GM23338 (cell line): ENCODE data around the gene ZBTB20. TPM values are rescaled to one million over a fixed set of nuclear protein-coding genes. Genes with fewer than 3 reads are reported as not detected.

ENCODE experiments used
- ATAC-seq: fragments of 200-7000 bp; cut with Tn5 transposase; 3 replicates; pipeline ENCODE4 v1.9.1; 2020
- DNase-seq: peaks from one replicate; pipeline ENCODE4 v3.0.0-alpha.2; 2015; ENCODE audit warnings: low spot score
- H2AFZ ChIP-seq: fragments of 200-600 bp; sonication (generic); 2 replicates; pipeline ENCODE4 v1.8.0; 2016; ENCODE audit warnings: antibody characterized with exemption, mild to moderate bottlenecking, moderate library complexity
- H3F3A ChIP-seq: fragments of 200-600 bp; sonication (generic); replicated peaks from 2 replicates; pipeline ENCODE4 v1.8.0; 2017; ENCODE audit warnings: antibody characterized with exemption, mixed run types, low read depth
- H3K27ac ChIP-seq: fragments of 200-600 bp; sonication (generic); 2 replicates; pipeline ENCODE4 v1.6.1; 2016; ENCODE audit warnings: low read depth
- H3K27me3 ChIP-seq: fragments of 200-600 bp; sonication (generic); 2 replicates; pipeline ENCODE4 v1.8.0; 2016; ENCODE audit warnings: mild to moderate bottlenecking, mixed run types, moderate library complexity; ENCODE audit not compliant: insufficient read depth
- H3K36me3 ChIP-seq: fragments of 200-600 bp; sonication (generic); 2 replicates; pipeline ENCODE4 v1.8.0; 2016; ENCODE audit warnings: mild to moderate bottlenecking; ENCODE audit not compliant: insufficient read depth
- H3K4me1 ChIP-seq: fragments of 200-600 bp; sonication (generic); 2 replicates; pipeline ENCODE4 v1.8.0; 2016; ENCODE audit warnings: mild to moderate bottlenecking, moderate library complexity; ENCODE audit not compliant: insufficient read depth
- H3K4me2 ChIP-seq: fragments of 200-600 bp; sonication (generic); 2 replicates; pipeline ENCODE4 v1.7.1; 2017; ENCODE audit warnings: mixed run types
- H3K4me3 ChIP-seq: fragments of 200-600 bp; sonication (generic); 2 replicates; pipeline ENCODE4 v1.6.1; 2016; ENCODE audit warnings: mixed run types
- H3K79me2 ChIP-seq: fragments of 200-600 bp; sonication (generic); replicated peaks from 2 replicates; pipeline ENCODE4 v1.8.0; 2017; ENCODE audit warnings: mild to moderate bottlenecking; ENCODE audit not compliant: insufficient read depth
- H3K9me2 ChIP-seq: fragments of 200-600 bp; sonication (generic); 2 replicates; pipeline ENCODE4 v1.8.0; 2017; ENCODE audit not compliant: insufficient read depth
- H4K20me1 ChIP-seq: fragments of 200-600 bp; sonication (generic); replicated peaks from 2 replicates; pipeline ENCODE4 v1.8.0; 2017; ENCODE audit warnings: mild to moderate bottlenecking; ENCODE audit not compliant: insufficient read depth
- H3K27ac Mint-ChIP-seq: 2 replicates; pipeline ENCODE4 v1.8.0; 2020; ENCODE audit warnings: inconsistent platforms, mild to moderate bottlenecking, moderate library complexity, mixed read lengths
- H3K27me3 Mint-ChIP-seq: 3 replicates; pipeline ENCODE4 v1.8.0; 2022; ENCODE audit warnings: low read depth, mild to moderate bottlenecking, moderate library complexity, mixed read lengths, inconsistent platforms; ENCODE audit not compliant: insufficient read depth, poor library complexity
- H3K36me3 Mint-ChIP-seq: 3 replicates; pipeline ENCODE4 v1.8.0; 2021; ENCODE audit warnings: low read depth, mild to moderate bottlenecking, inconsistent platforms, moderate library complexity, mixed read lengths
- H3K4me1 Mint-ChIP-seq: 3 replicates; pipeline ENCODE4 v1.8.0; 2020; ENCODE audit warnings: mild to moderate bottlenecking, inconsistent platforms, mixed read lengths
- H3K4me3 Mint-ChIP-seq: 3 replicates; pipeline ENCODE4 v1.8.0; 2021; ENCODE audit warnings: moderate library complexity, mild to moderate bottlenecking, inconsistent platforms, mixed read lengths
- H3K9me3 Mint-ChIP-seq: 3 replicates; pipeline ENCODE4 v1.8.0; 2020; ENCODE audit warnings: moderate library complexity, mild to moderate bottlenecking, inconsistent platforms, mixed read lengths
- EZH2 ChIP-seq: fragments of 200-600 bp; sonication (generic); IDR thresholded peaks from one replicate; pipeline ENCODE4 v1.8.0; 2017; ENCODE audit warnings: antibody characterized with exemption, mild to moderate bottlenecking, low read depth; ENCODE audit not compliant: unreplicated experiment
- EZH2phosphoT487 ChIP-seq: fragments of 200-600 bp; sonication (generic); IDR thresholded peaks from one replicate; pipeline ENCODE4 v1.8.1; 2018; ENCODE audit warnings: antibody characterized with exemption; ENCODE audit not compliant: unreplicated experiment
- NANOG ChIP-seq: IDR thresholded peaks from 2 replicates; pipeline ENCODE4 v1.6.1; 2016; ENCODE audit warnings: antibody characterized with exemption, borderline replicate concordance
- POLR2AphosphoS5 ChIP-seq: IDR thresholded peaks from 2 replicates; pipeline ENCODE4 v1.6.1; 2016; ENCODE audit warnings: antibody characterized with exemption, low read depth
- STAT1 ChIP-seq: IDR thresholded peaks from one replicate; pipeline ENCODE4 v1.6.1; 2016; ENCODE audit warnings: antibody characterized with exemption; ENCODE audit not compliant: unreplicated experiment
- ZNF114 ChIP-seq: fragments of 250-450 bp; sonication (Bioruptor Pico); IDR thresholded peaks from 2 replicates; pipeline ENCODE4 v1.5.0; 2020; ENCODE audit warnings: mild to moderate bottlenecking, moderate library complexity
- polyA plus RNA-seq: library from polyadenylated mRNA; unstranded; fragments of >200 nt; fragmentation: Nextera tagmentation; extraction: Ambion mirVana; gene quantifications from 2 replicates; pipeline ENCODE4 v1.2.1, GENCODE V29; 2016
- total RNA-seq: library from RNA; depleted of rRNA; stranded (reverse); fragments of >200 nt; shearing (Covaris generic); gene quantifications from 2 replicates; pipeline ENCODE4 v1.2.3, GENCODE V29; 2014
- TF ChIP-seq, protein P1 (sequence below): IDR thresholded peaks from 2 replicates; pipeline ENCODE4 v1.6.1; 2016; ENCODE audit warnings: antibody characterized with exemption
- TF ChIP-seq, protein P2 (sequence below), 2 experiments: fragments of 200-600 bp in 1 of 2; sonication (generic) in 1 of 2; conservative IDR thresholded peaks; 2 replicates each; pipeline versions ENCODE4 v1.5.1 to v1.6.1; 2016 to 2017; ENCODE audit warnings: antibody characterized with exemption in 2 of 2, low read depth in 2 of 2, mild to moderate bottlenecking in 2 of 2, moderate library complexity in 1 of 2

ZBTB20 gene
- total and polyA plus RNA-seq, 2 experiments from 2014 or later = 2.0 to 3.3 TPM

DNA sequence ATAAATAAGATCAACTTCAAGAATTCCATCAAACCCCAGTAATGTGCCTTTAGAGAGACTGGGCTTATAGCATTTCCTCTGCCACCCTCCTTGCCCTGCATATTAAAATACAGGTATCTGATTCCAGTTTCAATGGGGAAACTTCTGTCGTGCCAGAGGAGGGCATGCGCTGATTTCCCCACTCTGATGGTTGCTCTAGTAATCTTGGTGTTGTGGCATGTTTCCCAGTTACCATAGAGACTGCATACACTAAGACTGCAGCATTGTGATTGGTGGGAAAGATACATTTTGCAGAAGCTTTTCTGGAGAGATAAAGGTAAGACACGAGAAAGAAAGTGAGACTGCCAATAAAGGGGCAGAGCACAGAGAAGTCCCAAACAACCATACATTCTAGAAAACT lies 627.7 kb downstream of the ZBTB20 start:
- Histone ChIP-seq H3K27me3 (no peaks in the 10 kb centered on the region), H3K36me3 (no peaks in the 10 kb centered on the region), H3K79me2 (no peaks in the 10 kb centered on the region), H2AFZ (no peak overlapping the region), H3K27ac (no peak overlapping the region), H3K4me1 (peaks cover 13% of the 10 kb centered on the region; the same call in 1 of the 2 replicates), H3K9me2 (no peaks in the 10 kb centered on the region), H3K4me3 (no peak overlapping the region), H3K4me2 (no peak overlapping the region), H3F3A (no peaks in the 10 kb centered on the region), H4K20me1 (no peaks in the 10 kb centered on the region)
- H3K27ac Mint-ChIP-seq = no peak overlapping the region
- ATAC-seq (peak; percentile 97), DNase-seq (peak; percentile 78)
- H3K4me3 Mint-ChIP-seq = no peak overlapping the region
- H3K36me3 Mint-ChIP-seq = no peaks in the 10 kb centered on the region
- no peaks in the 10 kb centered on the region for H3K9me3 Mint-ChIP-seq
- H3K27me3 Mint-ChIP-seq = no peaks in the 10 kb centered on the region
- TF ChIP-seq ZNF114 (CRISPR knock-in tag) = no peak
- no peak for TF ChIP-seq POLR2AphosphoS5
- TF ChIP-seq, protein P1, sequence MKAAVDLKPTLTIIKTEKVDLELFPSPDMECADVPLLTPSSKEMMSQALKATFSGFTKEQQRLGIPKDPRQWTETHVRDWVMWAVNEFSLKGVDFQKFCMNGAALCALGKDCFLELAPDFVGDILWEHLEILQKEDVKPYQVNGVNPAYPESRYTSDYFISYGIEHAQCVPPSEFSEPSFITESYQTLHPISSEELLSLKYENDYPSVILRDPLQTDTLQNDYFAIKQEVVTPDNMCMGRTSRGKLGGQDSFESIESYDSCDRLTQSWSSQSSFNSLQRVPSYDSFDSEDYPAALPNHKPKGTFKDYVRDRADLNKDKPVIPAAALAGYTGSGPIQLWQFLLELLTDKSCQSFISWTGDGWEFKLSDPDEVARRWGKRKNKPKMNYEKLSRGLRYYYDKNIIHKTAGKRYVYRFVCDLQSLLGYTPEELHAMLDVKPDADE = no peak
- no peak for TF ChIP-seq EZH2phosphoT487
- peaks cover 13% of the 10 kb centered on the region for H3K4me1 Mint-ChIP-seq

DNA sequence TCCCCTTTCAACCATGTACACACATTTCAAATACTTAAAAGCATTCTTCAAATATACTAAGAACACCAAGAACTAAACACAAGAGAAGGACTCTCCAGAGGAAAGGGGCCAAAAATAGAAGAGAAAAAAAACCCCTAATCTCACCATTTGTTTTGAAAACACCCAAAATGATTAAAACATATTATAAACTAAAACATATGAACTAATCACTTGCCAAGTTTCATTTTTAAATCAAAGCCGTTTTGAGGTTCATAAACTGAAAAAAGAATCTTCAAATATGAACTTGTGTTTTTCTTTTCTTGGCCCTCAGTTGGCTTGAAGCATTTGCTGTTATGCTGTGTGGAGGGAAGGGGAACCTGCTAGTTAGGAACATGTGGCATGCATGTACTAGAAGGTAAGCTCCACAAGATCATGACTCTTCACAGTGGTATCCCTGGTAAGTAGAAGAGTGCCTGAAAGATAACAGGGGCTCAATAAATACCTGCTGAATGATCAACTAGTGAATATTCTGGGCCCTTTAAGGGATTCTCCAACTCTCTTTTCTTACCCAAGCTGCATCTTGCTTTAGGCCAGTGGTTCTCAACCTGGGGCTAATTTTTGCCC lies 628.8 kb downstream of the ZBTB20 start:
- Mint-ChIP-seq H3K4me3 (no peak overlapping the region), H3K4me1 (peaks cover 13% of the 10 kb centered on the region), H3K27me3 (no peaks in the 10 kb centered on the region), H3K27ac (no peak overlapping the region), H3K36me3 (no peaks in the 10 kb centered on the region), H3K9me3 (no peaks in the 10 kb centered on the region)
- Histone ChIP-seq H3K27ac (no peak overlapping the region), H3K4me3 (no peak overlapping the region), H3F3A (no peaks in the 10 kb centered on the region), H3K27me3 (no peaks in the 10 kb centered on the region), H2AFZ (peak overlapping the region; percentile 1; the same call in 1 of the 2 replicates), H4K20me1 (no peaks in the 10 kb centered on the region), H3K9me2 (no peaks in the 10 kb centered on the region), H3K4me2 (no peak overlapping the region), H3K79me2 (no peaks in the 10 kb centered on the region), H3K4me1 (peaks cover 13% of the 10 kb centered on the region; the same call in 1 of the 2 replicates), H3K36me3 (no peaks in the 10 kb centered on the region)
- no peak for TF ChIP-seq NANOG
- no peak for TF ChIP-seq STAT1
- TF ChIP-seq POLR2AphosphoS5 = no peak
- TF ChIP-seq, protein P2, sequence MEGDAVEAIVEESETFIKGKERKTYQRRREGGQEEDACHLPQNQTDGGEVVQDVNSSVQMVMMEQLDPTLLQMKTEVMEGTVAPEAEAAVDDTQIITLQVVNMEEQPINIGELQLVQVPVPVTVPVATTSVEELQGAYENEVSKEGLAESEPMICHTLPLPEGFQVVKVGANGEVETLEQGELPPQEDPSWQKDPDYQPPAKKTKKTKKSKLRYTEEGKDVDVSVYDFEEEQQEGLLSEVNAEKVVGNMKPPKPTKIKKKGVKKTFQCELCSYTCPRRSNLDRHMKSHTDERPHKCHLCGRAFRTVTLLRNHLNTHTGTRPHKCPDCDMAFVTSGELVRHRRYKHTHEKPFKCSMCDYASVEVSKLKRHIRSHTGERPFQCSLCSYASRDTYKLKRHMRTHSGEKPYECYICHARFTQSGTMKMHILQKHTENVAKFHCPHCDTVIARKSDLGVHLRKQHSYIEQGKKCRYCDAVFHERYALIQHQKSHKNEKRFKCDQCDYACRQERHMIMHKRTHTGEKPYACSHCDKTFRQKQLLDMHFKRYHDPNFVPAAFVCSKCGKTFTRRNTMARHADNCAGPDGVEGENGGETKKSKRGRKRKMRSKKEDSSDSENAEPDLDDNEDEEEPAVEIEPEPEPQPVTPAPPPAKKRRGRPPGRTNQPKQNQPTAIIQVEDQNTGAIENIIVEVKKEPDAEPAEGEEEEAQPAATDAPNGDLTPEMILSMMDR (conservative IDR thresholded peaks at IDR 0.05; ENCODE audit: low read depth in 2 of 2) = no peak
- TF ChIP-seq EZH2 = no peak
- DNase-seq (no peak), ATAC-seq (no peak)
